Hepatocyte (in vitro differentiated cells): Measurements from ENCODE around the gene ALG10B. TPM values are rescaled to one million over a fixed set of nuclear protein-coding genes. Genes with fewer than 3 reads are reported as not detected.
"Not testable (repeated sequence)": the region's sequence is repeated elsewhere in the genome, so short reads cannot be mapped to it uniquely, and the experiment has no call there.

ENCODE experiments used
- DNase-seq: peaks from one replicate; pipeline ENCODE4 v3.0.0-alpha.2; 2016; ENCODE audit warnings: low spot score
- H2AFZ ChIP-seq: fragments of 200-600 bp; sonication (generic); 2 replicates; pipeline ENCODE4 v1.6.0; 2016; ENCODE audit warnings: antibody characterized with exemption, mild to moderate bottlenecking
- H3K27ac ChIP-seq: fragments of 200-600 bp; sonication (generic); 2 replicates; pipeline ENCODE4 v1.5.1; 2016; ENCODE audit warnings: mild to moderate bottlenecking
- H3K27me3 ChIP-seq: fragments of 200-600 bp; sonication (generic); 2 replicates; pipeline ENCODE4 v1.6.1; 2016
- H3K36me3 ChIP-seq: fragments of 200-600 bp; sonication (generic); replicated peaks from 2 replicates; pipeline ENCODE4 v1.5.1; 2016; ENCODE audit warnings: low read depth; ENCODE audit not compliant: insufficient read depth
- H3K4me1 ChIP-seq: fragments of 200-600 bp; sonication (generic); 2 replicates; pipeline ENCODE4 v1.5.1; 2016; ENCODE audit warnings: mild to moderate bottlenecking, moderate library complexity; ENCODE audit not compliant: insufficient read depth
- H3K4me2 ChIP-seq: fragments of 200-600 bp; sonication (generic); 2 replicates; pipeline ENCODE4 v1.6.0; 2016
- H3K4me3 ChIP-seq: fragments of 200-600 bp; sonication (generic); 2 replicates; pipeline ENCODE4 v1.5.1; 2016; ENCODE audit warnings: mild to moderate bottlenecking
- H3K79me2 ChIP-seq: fragments of 200-600 bp; sonication (generic); 2 replicates; pipeline ENCODE4 v1.6.0; 2017; ENCODE audit warnings: mild to moderate bottlenecking
- H3K9me2 ChIP-seq: fragments of 200-600 bp; sonication (generic); replicated peaks from 2 replicates; pipeline ENCODE4 v1.6.0; 2017; ENCODE audit warnings: mild to moderate bottlenecking; ENCODE audit not compliant: insufficient read depth
- H3K9me3 ChIP-seq: fragments of 200-600 bp; sonication (generic); 2 replicates; pipeline ENCODE4 v1.5.1; 2016; ENCODE audit warnings: low read depth, mild to moderate bottlenecking
- H4K20me1 ChIP-seq: fragments of 200-600 bp; sonication (generic); 2 replicates; pipeline ENCODE4 v1.6.0; 2016; ENCODE audit warnings: mild to moderate bottlenecking; ENCODE audit not compliant: insufficient read depth, poor library complexity, severe bottlenecking
- EZH2 ChIP-seq: fragments of 200-600 bp; sonication (generic); IDR thresholded peaks from 2 replicates; pipeline ENCODE4 v1.6.1; 2016; ENCODE audit warnings: antibody characterized with exemption, mild to moderate bottlenecking, borderline replicate concordance
- EZH2phosphoT487 ChIP-seq: fragments of 200-600 bp; sonication (generic); IDR thresholded peaks from one replicate; pipeline ENCODE4 v1.6.1; 2018; ENCODE audit warnings: antibody characterized with exemption, mild to moderate bottlenecking, low read depth, moderate library complexity; ENCODE audit not compliant: unreplicated experiment, severe bottlenecking
- WGBS: methylation state at CpG from one replicate; pipeline ENCODE4 v1.1.6; 2016; ENCODE audit warnings: low lambda C conversion rate; ENCODE audit errors: missing lambda C conversion rate; 5-methylcytosine and 5-hydroxymethylcytosine counted together
- polyA plus RNA-seq: library from polyadenylated mRNA; unstranded; fragments of >200 nt; fragmentation: Nextera tagmentation; extraction: Ambion mirVana; gene quantifications from 2 replicates; pipeline ENCODE4 v1.2.1, GENCODE V29; 2016
- total RNA-seq: library from RNA; depleted of rRNA; stranded (reverse); fragments of >200 nt; gene quantifications from 2 replicates; pipeline ENCODE4 v1.2.3, GENCODE V29; 2014
- TF ChIP-seq, protein P1 (sequence below): fragments of 200-600 bp; sonication (generic); IDR thresholded peaks from 2 replicates; pipeline ENCODE4 v1.5.1; 2016; ENCODE audit warnings: antibody characterized with exemption, mild to moderate bottlenecking; ENCODE audit not compliant: poor library complexity

The ALG10B gene
- total and polyA plus RNA-seq, 2 experiments from 2014 or later = 1.6 to 10.1 TPM

DNA sequence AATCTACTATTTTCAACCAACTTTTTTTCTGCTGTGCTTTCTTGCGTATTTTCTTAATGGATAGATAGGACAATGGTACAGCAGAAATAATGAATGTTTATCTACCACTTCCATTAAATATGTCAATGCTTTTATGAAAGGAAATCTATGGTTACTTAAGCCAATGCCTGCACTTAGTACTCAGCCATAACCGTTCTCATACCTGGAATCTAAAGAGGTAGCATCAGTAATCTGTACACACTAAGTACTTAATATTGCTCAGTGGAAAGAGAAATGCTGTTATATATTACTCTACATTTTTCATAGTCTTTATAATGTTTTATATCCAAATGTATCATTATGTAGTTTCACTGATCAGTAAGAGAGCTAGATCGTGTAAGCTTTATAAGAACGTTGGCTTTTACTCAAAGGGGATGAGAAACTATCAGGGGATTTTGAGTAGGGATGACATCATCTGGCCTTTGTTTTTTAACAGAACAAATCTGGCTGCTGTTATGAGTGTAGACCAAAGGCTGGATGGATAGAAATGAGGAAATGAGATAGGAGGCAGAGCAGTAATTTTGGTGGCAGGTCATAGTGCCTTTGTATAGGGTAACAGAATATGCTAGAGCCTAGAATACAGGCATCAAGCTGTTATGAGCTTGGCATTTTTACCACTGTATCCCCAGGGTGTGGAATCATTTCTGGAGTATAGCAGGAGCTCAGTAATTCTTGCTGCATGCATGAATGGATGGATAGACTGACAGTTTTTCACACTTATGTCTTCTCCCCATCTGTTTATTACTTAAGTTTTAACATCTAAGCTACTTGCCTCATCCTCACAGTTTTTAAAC lies 34.0 kb downstream of the ALG10B start:
- no peak for TF ChIP-seq EZH2
- no peak for TF ChIP-seq EZH2phosphoT487
- TF ChIP-seq, protein P1, sequence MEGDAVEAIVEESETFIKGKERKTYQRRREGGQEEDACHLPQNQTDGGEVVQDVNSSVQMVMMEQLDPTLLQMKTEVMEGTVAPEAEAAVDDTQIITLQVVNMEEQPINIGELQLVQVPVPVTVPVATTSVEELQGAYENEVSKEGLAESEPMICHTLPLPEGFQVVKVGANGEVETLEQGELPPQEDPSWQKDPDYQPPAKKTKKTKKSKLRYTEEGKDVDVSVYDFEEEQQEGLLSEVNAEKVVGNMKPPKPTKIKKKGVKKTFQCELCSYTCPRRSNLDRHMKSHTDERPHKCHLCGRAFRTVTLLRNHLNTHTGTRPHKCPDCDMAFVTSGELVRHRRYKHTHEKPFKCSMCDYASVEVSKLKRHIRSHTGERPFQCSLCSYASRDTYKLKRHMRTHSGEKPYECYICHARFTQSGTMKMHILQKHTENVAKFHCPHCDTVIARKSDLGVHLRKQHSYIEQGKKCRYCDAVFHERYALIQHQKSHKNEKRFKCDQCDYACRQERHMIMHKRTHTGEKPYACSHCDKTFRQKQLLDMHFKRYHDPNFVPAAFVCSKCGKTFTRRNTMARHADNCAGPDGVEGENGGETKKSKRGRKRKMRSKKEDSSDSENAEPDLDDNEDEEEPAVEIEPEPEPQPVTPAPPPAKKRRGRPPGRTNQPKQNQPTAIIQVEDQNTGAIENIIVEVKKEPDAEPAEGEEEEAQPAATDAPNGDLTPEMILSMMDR = no peak
- Histone ChIP-seq H3K4me3 (no peak overlapping the region), H2AFZ (no peak overlapping the region)

DNA sequence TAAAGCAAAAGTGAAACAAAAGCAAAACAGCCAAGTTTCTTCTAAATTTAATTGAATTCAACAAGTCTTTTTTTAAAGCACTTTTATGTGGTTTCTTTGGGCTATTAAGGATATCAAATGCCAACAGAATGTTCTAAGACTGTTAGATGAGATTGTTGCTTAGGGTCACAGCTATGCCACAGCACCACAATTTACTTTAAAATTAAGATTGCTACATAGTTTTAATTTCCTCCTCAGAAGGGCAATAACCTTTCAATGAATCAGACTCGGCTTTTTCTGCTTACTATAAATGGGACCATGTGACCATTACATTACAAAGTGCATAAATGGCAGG lies 34.6 kb downstream of the ALG10B start:
- not testable (repeated sequence) for H3K4me3 ChIP-seq, H3K79me2 ChIP-seq, H3K27me3 ChIP-seq, H2AFZ ChIP-seq, H3K9me2 ChIP-seq, H3K36me3 ChIP-seq, H3K27ac ChIP-seq, H4K20me1 ChIP-seq, H3K9me3 ChIP-seq, H3K4me1 ChIP-seq, DNase-seq, H3K4me2 ChIP-seq
- WGBS = 70% methylated on average over 1 of the region's 1 CpG

More for the DNA sequence above, 34.0 kb downstream of the ALG10B start:
- H3K27ac ChIP-seq = no peak overlapping the region
- no peak overlapping the region for H3K4me2 ChIP-seq
- H4K20me1 ChIP-seq = no peaks in the 10 kb centered on the region
- no peaks in the 10 kb centered on the region for H3K9me3 ChIP-seq
- no peaks in the 10 kb centered on the region for H3K36me3 ChIP-seq
- WGBS = 82% methylated on average over 4 of the region's 4 CpGs
- H3K9me2 ChIP-seq = no peaks in the 10 kb centered on the region
- no peaks in the 10 kb centered on the region for H3K27me3 ChIP-seq
- no peak for DNase-seq
- H3K79me2 ChIP-seq = no peaks in the 10 kb centered on the region
- H3K4me1 ChIP-seq = no peaks in the 10 kb centered on the region

DNA sequence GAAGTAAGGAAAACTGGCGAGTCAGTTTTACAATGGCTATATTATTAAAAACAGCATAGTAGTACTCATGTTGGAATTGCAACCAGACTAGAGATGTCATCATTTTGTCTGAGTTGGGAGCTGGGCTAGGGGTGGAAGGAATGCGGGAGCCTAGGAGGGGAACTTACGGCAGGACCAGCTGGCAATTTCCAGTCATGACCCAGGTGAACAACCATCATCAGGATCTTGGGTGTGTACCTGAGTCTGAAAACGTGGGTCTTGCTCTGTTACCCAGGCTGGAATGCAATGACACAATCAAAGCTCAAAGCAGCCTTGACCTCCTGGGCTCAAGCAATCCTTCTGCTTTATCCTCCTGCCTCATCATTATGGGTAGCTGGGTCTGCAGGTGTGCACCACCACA lies 50.9 kb downstream of the ALG10B start:
- H3K4me3 ChIP-seq = no peak overlapping the region
- WGBS = 78% methylated on average over 4 of the region's 4 CpGs
- H2AFZ ChIP-seq = no peak overlapping the region
- no peaks in the 10 kb centered on the region for H3K36me3 ChIP-seq
- no peaks in the 10 kb centered on the region for H3K79me2 ChIP-seq
- TF ChIP-seq EZH2phosphoT487 = no peak
- TF ChIP-seq, protein P1 = no peak
- no peak for TF ChIP-seq EZH2
- DNase-seq = no peak
- no peaks in the 10 kb centered on the region for H3K4me1 ChIP-seq
- no peak overlapping the region for H3K27ac ChIP-seq
- H3K4me2 ChIP-seq = no peak overlapping the region
- no peaks in the 10 kb centered on the region for H4K20me1 ChIP-seq
- H3K9me3 ChIP-seq = no peaks in the 10 kb centered on the region
- H3K9me2 ChIP-seq = no peaks in the 10 kb centered on the region
- H3K27me3 ChIP-seq = no peaks in the 10 kb centered on the region

DNA sequence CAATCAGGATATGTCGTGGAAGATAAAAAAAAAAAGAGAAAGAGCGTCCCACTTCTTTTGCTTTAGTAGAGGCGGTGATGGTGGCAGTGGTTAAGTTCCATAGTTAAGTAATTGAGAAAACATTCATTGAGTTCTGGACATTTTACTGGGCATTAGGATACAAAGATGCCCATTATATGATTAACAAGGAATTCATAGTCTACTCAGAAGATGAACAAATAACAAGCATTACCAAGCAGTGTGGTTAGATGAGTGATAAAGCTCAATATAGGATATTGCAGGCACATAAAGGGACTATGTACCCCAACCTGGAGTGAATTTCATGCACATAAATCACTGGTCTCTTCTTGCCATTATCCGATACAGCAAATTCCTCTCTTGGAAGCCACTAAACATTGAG lies 53.7 kb downstream of the ALG10B start:
- no peaks in the 10 kb centered on the region for H3K79me2 ChIP-seq
- no peak overlapping the region for H3K4me3 ChIP-seq
- H3K36me3 ChIP-seq = no peaks in the 10 kb centered on the region
- no peak overlapping the region for H2AFZ ChIP-seq
- WGBS = 95% methylated on average over 4 of the region's 4 CpGs
- no peak overlapping the region for H3K27ac ChIP-seq
- no peak for DNase-seq
- no peaks in the 10 kb centered on the region for H3K9me3 ChIP-seq
- no peak overlapping the region for H3K4me2 ChIP-seq
- H3K27me3 ChIP-seq = no peaks in the 10 kb centered on the region
- H3K4me1 ChIP-seq = no peaks in the 10 kb centered on the region
- no peaks in the 10 kb centered on the region for H3K9me2 ChIP-seq
- H4K20me1 ChIP-seq = no peaks in the 10 kb centered on the region
- TF ChIP-seq EZH2phosphoT487 (no peak), EZH2 (no peak)
- TF ChIP-seq, protein P1 = no peak
